H1 (cell line): ENCODE results near the gene SERGEF. TPM values are rescaled to one million over a fixed set of nuclear protein-coding genes. Genes with fewer than 3 reads are reported as not detected.

ENCODE experiments used
- CTCF ChIA-PET: fragments of 300-600 bp; sonication (Branson Sonifier 250); formaldehyde crosslinking; loops from one replicate; lab custom pipeline; 2021; ENCODE audit not compliant: partially characterized antibody; lab: Charles Lee
- POLR2A ChIA-PET: fragments of 300-600 bp; sonication (Branson Sonifier 250); formaldehyde crosslinking; loops from one replicate; lab custom pipeline; 2021; ENCODE audit warnings: inconsistent platforms; ENCODE audit not compliant: partially characterized antibody; lab: Charles Lee
- DNase-seq, 2 experiments: peaks; one replicate each; pipeline versions ENCODE4 v3.0.0 to v3.0.0-alpha.2; 2010 to 2022; ENCODE audit warnings: low spot score in 2 of 2, low read depth in 1 of 2, mixed read lengths in 1 of 2
- FAIRE-seq: peaks from 2 replicates; lab custom pipeline; 2011; peaks lifted over from hg19 to GRCh38; lab: Jason Lieb, UNC
- H2AFZ ChIP-seq: 2 replicates; pipeline ENCODE4 v1.8.1; 2012; ENCODE audit warnings: low read length, inconsistent platforms
- H2AK5ac ChIP-seq: 2 replicates; pipeline ENCODE4 v1.6.1; 2013; ENCODE audit warnings: low read depth, low read length
- H2BK120ac ChIP-seq: replicated peaks from 2 replicates; pipeline ENCODE3; 2013; ENCODE audit warnings: low read depth, low read length, inconsistent platforms
- H2BK12ac ChIP-seq: 2 replicates; pipeline ENCODE4 v1.6.1; 2013; ENCODE audit warnings: low read depth, low read length
- H2BK15ac ChIP-seq: 2 replicates; pipeline ENCODE4 v1.6.1; 2013; ENCODE audit warnings: low read length
- H2BK20ac ChIP-seq: 2 replicates; pipeline ENCODE4 v1.6.1; 2013; ENCODE audit warnings: low read length
- H2BK5ac ChIP-seq: 2 replicates; pipeline ENCODE4 v1.6.1; 2013; ENCODE audit warnings: low read depth, low read length
- H3K14ac ChIP-seq: 2 replicates; pipeline ENCODE4 v1.6.1; 2013; ENCODE audit warnings: inconsistent platforms; ENCODE audit not compliant: insufficient read length
- H3K18ac ChIP-seq: 2 replicates; pipeline ENCODE4 v1.6.1; 2013; ENCODE audit warnings: low read length; ENCODE audit errors: extremely low read depth
- H3K23ac ChIP-seq: 2 replicates; pipeline ENCODE4 v1.6.1; 2013; ENCODE audit warnings: inconsistent platforms; ENCODE audit not compliant: insufficient read length
- H3K23me2 ChIP-seq: 2 replicates; pipeline ENCODE4 v1.6.1; 2013; ENCODE audit warnings: low read depth, low read length
- H3K27ac ChIP-seq: 2 replicates; pipeline ENCODE4 v1.6.1; 2011; ENCODE audit warnings: low read depth, low read length, inconsistent platforms
- H3K27me3 ChIP-seq, 4 experiments: replicated peaks in 1 of 4; 1 replicate in 1 of 4; 2 replicates in 3 of 4; pipeline versions ENCODE4 v1.6.1 to v1.8.1; 2011 to 2013; ENCODE audit warnings: low read length in 3 of 4, mild to moderate bottlenecking in 3 of 4, inconsistent platforms in 2 of 4, mixed read lengths in 2 of 4, moderate library complexity in 1 of 4; ENCODE audit not compliant: control insufficient read depth in 3 of 4, insufficient read depth in 3 of 4; ENCODE audit errors: extremely low read depth in 1 of 4
- H3K36me3 ChIP-seq, 4 experiments: 2 replicates each; pipeline versions ENCODE4 v1.6.1 to v1.8.1; 2011 to 2013; ENCODE audit warnings: mild to moderate bottlenecking in 4 of 4, low read length in 3 of 4, moderate library complexity in 2 of 4, control low read depth in 1 of 4, inconsistent platforms in 1 of 4; ENCODE audit not compliant: insufficient read depth in 4 of 4, control insufficient read depth in 2 of 4
- H3K4ac ChIP-seq: replicated peaks from 2 replicates; pipeline ENCODE3; 2013; ENCODE audit warnings: low read length, low read depth, mixed read lengths, inconsistent platforms; ENCODE audit not compliant: insufficient read length
- H3K4me1 ChIP-seq, 4 experiments: replicated peaks in 1 of 4; 1 replicate in 1 of 4; 2 replicates in 3 of 4; pipeline versions ENCODE4 v1.6.1 to v1.8.1; 2011 to 2013; ENCODE audit warnings: low read length in 3 of 4, inconsistent platforms in 2 of 4, mixed read lengths in 1 of 4; ENCODE audit not compliant: insufficient read depth in 4 of 4, control insufficient read depth in 3 of 4
- H3K4me2 ChIP-seq, 2 experiments: 2 replicates each; pipeline versions ENCODE4 v1.6.1 to v1.8.1; 2011 to 2013; ENCODE audit warnings: low read depth in 2 of 2, low read length in 2 of 2, control low read depth in 1 of 2, inconsistent platforms in 1 of 2, mild to moderate bottlenecking in 1 of 2; ENCODE audit not compliant: insufficient read depth in 1 of 2
- H3K4me3 ChIP-seq, 4 experiments: fragments of 200-600, 300-600 bp in 1 of 4; sonication (generic), shearing (Covaris generic), sonication (Bioruptor Twin) in 1 of 4; 2 replicates each; pipeline versions ENCODE4 v1.5.1 to v1.8.1; 2011 to 2016; ENCODE audit warnings: low read length in 4 of 4, low read depth in 3 of 4, control low read depth in 2 of 4, inconsistent platforms in 2 of 4, mild to moderate bottlenecking in 2 of 4, mixed read lengths in 1 of 4, moderate library complexity in 1 of 4; ENCODE audit not compliant: insufficient read depth in 2 of 4; ENCODE audit errors: extremely low read depth in 1 of 4
- H3K56ac ChIP-seq: replicated peaks from 2 replicates; pipeline ENCODE3; 2013; ENCODE audit warnings: low read depth, mild to moderate bottlenecking, mixed read lengths, low read length, inconsistent platforms; ENCODE audit not compliant: insufficient read length
- H3K79me1 ChIP-seq: 2 replicates; pipeline ENCODE4 v1.6.1; 2013; ENCODE audit warnings: low read depth, low read length, control low read depth
- H3K79me2 ChIP-seq, 2 experiments: 2 replicates each; pipeline versions ENCODE4 v1.6.1 to v1.8.1; 2012 to 2013; ENCODE audit warnings: low read length in 2 of 2, mild to moderate bottlenecking in 2 of 2, inconsistent platforms in 1 of 2; ENCODE audit not compliant: insufficient read depth in 2 of 2, control insufficient read depth in 1 of 2
- H3K9ac ChIP-seq, 4 experiments: replicated peaks in 1 of 4; 1 replicate in 1 of 4; 2 replicates in 3 of 4; pipeline versions ENCODE4 v1.6.1 to v1.8.1; 2011 to 2013; ENCODE audit warnings: low read depth in 3 of 4, low read length in 3 of 4, control low read depth in 2 of 4, mild to moderate bottlenecking in 2 of 4, moderate library complexity in 2 of 4, inconsistent platforms in 1 of 4; ENCODE audit errors: extremely low read depth in 1 of 4
- H3K9me3 ChIP-seq, 2 experiments: 2 replicates each; pipeline versions ENCODE4 v1.6.1 to v1.8.1; 2012 to 2013; ENCODE audit warnings: mild to moderate bottlenecking in 2 of 2, moderate library complexity in 2 of 2, control low read depth in 1 of 2, inconsistent platforms in 1 of 2, low read depth in 1 of 2, low read length in 1 of 2, mixed read lengths in 1 of 2; ENCODE audit not compliant: insufficient read depth in 2 of 2
- H4K20me1 ChIP-seq, 2 experiments: replicated peaks in 1 of 2; 2 replicates each; pipeline versions ENCODE3 to v1.8.1; 2011 to 2013; ENCODE audit warnings: inconsistent platforms in 2 of 2, low read length in 2 of 2, mild to moderate bottlenecking in 1 of 2; ENCODE audit not compliant: insufficient read depth in 2 of 2, control insufficient read depth in 1 of 2
- H4K5ac ChIP-seq: 2 replicates; pipeline ENCODE4 v1.6.1; 2013; ENCODE audit warnings: low read length, low read depth, mixed read lengths, inconsistent platforms; ENCODE audit not compliant: insufficient read length
- H4K8ac ChIP-seq: 2 replicates; pipeline ENCODE4 v1.8.0; 2013; ENCODE audit warnings: mild to moderate bottlenecking, moderate library complexity, low read length, inconsistent platforms; ENCODE audit not compliant: insufficient read depth; ENCODE audit errors: extremely low read depth
- H4K91ac ChIP-seq: replicated peaks from 2 replicates; pipeline ENCODE3; 2013; ENCODE audit warnings: low read length, mixed read lengths, inconsistent platforms; ENCODE audit not compliant: insufficient read length
- BCL11A ChIP-seq, 2 experiments: IDR thresholded peaks; one replicate each; pipeline ENCODE4 v1.6.1; 2011; ENCODE audit warnings: low read depth in 2 of 2, low read length in 2 of 2, mild to moderate bottlenecking in 2 of 2
- CHD2 ChIP-seq: IDR thresholded peaks from 2 replicates; pipeline ENCODE4 v1.6.1; 2012; ENCODE audit warnings: low read length, improper control_type of control experiment
- CTBP2 ChIP-seq: IDR thresholded peaks from 2 replicates; pipeline ENCODE4 v1.7.0; 2011; ENCODE audit warnings: borderline replicate concordance, mild to moderate bottlenecking, moderate library complexity, mixed read lengths, low read length; ENCODE audit not compliant: insufficient read depth, insufficient read length
- EP300 ChIP-seq, 2 experiments: IDR thresholded peaks; 1 replicate in 1 of 2; 2 replicates in 1 of 2; pipeline ENCODE4 v1.6.1; 2011 to 2012; ENCODE audit warnings: low read depth in 2 of 2, low read length in 2 of 2, mild to moderate bottlenecking in 2 of 2, borderline replicate concordance in 1 of 2, inconsistent platforms in 1 of 2, moderate library complexity in 1 of 2
- FOSL1 ChIP-seq: IDR thresholded peaks from 2 replicates; pipeline ENCODE4 v1.6.1; 2011; ENCODE audit warnings: mild to moderate bottlenecking, low read depth, low read length, moderate library complexity; ENCODE audit not compliant: insufficient read depth
- HDAC6 ChIP-seq: IDR thresholded peaks from one replicate; pipeline ENCODE4 v1.7.1; 2012; ENCODE audit warnings: low read depth, mild to moderate bottlenecking, inconsistent platforms, low read length, moderate library complexity
- MAFK ChIP-seq: IDR thresholded peaks from 2 replicates; pipeline ENCODE4 v1.6.1; 2012; ENCODE audit warnings: low read depth, mild to moderate bottlenecking, improper control_type of control experiment, low read length
- POLR2A ChIP-seq, 2 experiments: IDR thresholded peaks; 1 replicate in 1 of 2; 2 replicates in 1 of 2; pipeline ENCODE4 v1.6.1; 2011; ENCODE audit warnings: low read depth in 2 of 2, low read length in 2 of 2, mild to moderate bottlenecking in 2 of 2; ENCODE audit errors: control extremely low read depth in 1 of 2
- RBBP5 ChIP-seq: IDR thresholded peaks from 2 replicates; pipeline ENCODE4 v1.7.1; 2012; ENCODE audit warnings: low read depth, mild to moderate bottlenecking, inconsistent platforms, low read length, moderate library complexity, borderline replicate concordance
- RFX5 ChIP-seq: IDR thresholded peaks from 2 replicates; pipeline ENCODE4 v1.6.1; 2011; ENCODE audit warnings: low read depth, low read length, improper control_type of control experiment, borderline replicate concordance
- SIX5 ChIP-seq: IDR thresholded peaks from 2 replicates; pipeline ENCODE4 v1.6.1; 2011; ENCODE audit warnings: mild to moderate bottlenecking, low read depth, low read length
- SP1 ChIP-seq: IDR thresholded peaks from 2 replicates; pipeline ENCODE4 v1.6.1; 2011; ENCODE audit warnings: low read depth, low read length
- TCF12 ChIP-seq: IDR thresholded peaks from 2 replicates; pipeline ENCODE4 v1.6.1; 2011; ENCODE audit warnings: low read depth, mild to moderate bottlenecking, low read length
- WGBS, 2 experiments: shearing (Covaris generic) in 1 of 2; methylation state at CpG; one replicate each; pipeline versions ENCODE4 v1.1.6 to v1.1.7; 2013 to 2015; ENCODE audit warnings: low lambda C conversion rate in 2 of 2, mixed read lengths in 2 of 2, inconsistent platforms in 1 of 2, low coverage in 1 of 2, missing lambda C conversion rate in 1 of 2; ENCODE audit not compliant: insufficient replicate concordance in 2 of 2, insufficient coverage in 1 of 2, insufficient read length in 1 of 2; ENCODE audit errors: extremely low coverage in 1 of 2, missing lambda C conversion rate in 1 of 2; 5-methylcytosine and 5-hydroxymethylcytosine counted together
- polyA plus RNA-seq, 7 experiments: library from polyadenylated mRNA; depleted of rRNA in 3 of 7; stranded (reverse) in 5 of 7; unstranded in 2 of 7; fragments of >200 nt in 5 of 7; fragments of 200-250 nt in 2 of 7; gene quantifications; 1 replicate in 5 of 7; 2 replicates in 1 of 7; 4 replicates in 1 of 7; pipeline versions ENCODE4 v1.2.1 to v1.2.3, GENCODE V29; 2011 to 2013; ENCODE audit warnings: missing spikeins in 2 of 7, mixed read lengths in 2 of 7
- total RNA-seq: library from RNA; stranded (reverse); fragmentation: NEBNext Ultra II Directional; extraction: Animal tissue kit (Norgen Biotek cat#: 25700); gene quantifications from 2 replicates; pipeline ENCODE4 v1.2.1, GENCODE V29; 2021
- TF ChIP-seq, protein P1 (sequence below): IDR thresholded peaks from 2 replicates; pipeline ENCODE4 v1.6.1; 2012; ENCODE audit warnings: low read length, inconsistent platforms

SERGEF gene
- total and polyA plus RNA-seq, 2 of the 8 experiments (the other 6 are each of a cell fraction or from before 2014, with no cell fraction given), result 16.6 to 28.8 TPM

DNA sequence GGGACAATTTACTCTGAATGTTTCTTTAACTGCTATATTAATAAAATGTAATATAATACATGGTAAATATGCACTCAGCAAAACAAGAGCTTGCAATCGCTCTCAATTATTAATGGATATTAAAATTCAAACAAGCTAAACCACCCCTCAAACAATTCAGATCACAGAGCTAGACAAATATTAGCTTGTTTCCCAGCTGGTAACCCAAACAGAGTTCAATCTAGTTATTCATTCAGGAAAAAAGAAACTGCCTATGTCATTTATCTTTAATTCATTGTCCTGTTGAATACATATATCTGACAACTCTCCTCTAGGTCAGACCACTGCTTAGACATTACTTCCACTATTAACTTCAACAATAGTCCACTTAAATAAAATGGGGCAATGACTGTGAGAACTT is 78.7 kb downstream of the SERGEF start:
- H4K20me1 ChIP-seq, result no peaks in the 10 kb centered on the region
- WGBS, 2 experiments, result 90% methylated on average over 1 of the region's 1 CpG; no CpG with 5 or more reads in 1 of the 2 experiments
- TF ChIP-seq CHD2, result no peak
- no peak for TF ChIP-seq EP300 (IDR thresholded peaks at IDR 0.05; ENCODE audit: borderline replicate concordance in 1 of 2, low read depth in 2 of 2, low read length in 2 of 2)
- TF ChIP-seq TCF12, result no peak
- TF ChIP-seq, protein P1, sequence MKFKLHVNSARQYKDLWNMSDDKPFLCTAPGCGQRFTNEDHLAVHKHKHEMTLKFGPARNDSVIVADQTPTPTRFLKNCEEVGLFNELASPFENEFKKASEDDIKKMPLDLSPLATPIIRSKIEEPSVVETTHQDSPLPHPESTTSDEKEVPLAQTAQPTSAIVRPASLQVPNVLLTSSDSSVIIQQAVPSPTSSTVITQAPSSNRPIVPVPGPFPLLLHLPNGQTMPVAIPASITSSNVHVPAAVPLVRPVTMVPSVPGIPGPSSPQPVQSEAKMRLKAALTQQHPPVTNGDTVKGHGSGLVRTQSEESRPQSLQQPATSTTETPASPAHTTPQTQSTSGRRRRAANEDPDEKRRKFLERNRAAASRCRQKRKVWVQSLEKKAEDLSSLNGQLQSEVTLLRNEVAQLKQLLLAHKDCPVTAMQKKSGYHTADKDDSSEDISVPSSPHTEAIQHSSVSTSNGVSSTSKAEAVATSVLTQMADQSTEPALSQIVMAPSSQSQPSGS, result no peak
- TF ChIP-seq FOSL1, result no peak
- TF ChIP-seq POLR2A (IDR thresholded peaks at IDR 0.05; ENCODE audit: control extremely low read depth in 1 of 2, low read depth in 2 of 2, low read length in 2 of 2), result no peak
- TF ChIP-seq RBBP5, result no peak
- no peak for TF ChIP-seq RFX5
- no peak for TF ChIP-seq SIX5
- TF ChIP-seq BCL11A (IDR thresholded peaks at IDR 0.05; ENCODE audit: low read depth in 2 of 2, low read length in 2 of 2), result no peak
- TF ChIP-seq HDAC6, result no peak
- TF ChIP-seq MAFK, result no peak
- TF ChIP-seq SP1, result no peak
- TF ChIP-seq CTBP2, result no peak
- TF ChIP-seq, all 59 proteins: peak for 0

More for the DNA sequence above, 78.7 kb downstream of the SERGEF start:
- Histone ChIP-seq H4K91ac (no peak overlapping the region), H3K79me2 (no peaks in the 10 kb centered on the region), H3K4me2 (no peak overlapping the region), H3K4ac (no peak overlapping the region), H3K9me3 (no peaks in the 10 kb centered on the region), H4K5ac (no peak overlapping the region), H2BK120ac (no peak overlapping the region), H3K56ac (no peak overlapping the region), H3K79me1 (no peaks in the 10 kb centered on the region), H3K14ac (no peak overlapping the region), H3K27ac (no peak overlapping the region), H3K36me3 (no peaks in the 10 kb centered on the region), H3K27me3 (no peaks in the 10 kb centered on the region), H2AFZ (no peak overlapping the region), H3K23me2 (no peaks in the 10 kb centered on the region), H2BK12ac (no peak overlapping the region), H4K8ac (no peak overlapping the region), H3K23ac (no peak overlapping the region), H3K18ac (no peak overlapping the region), H2BK5ac (no peak overlapping the region), H3K9ac (no peak overlapping the region), H2AK5ac (no peak overlapping the region), H3K4me3 (no peak overlapping the region), H2BK20ac (no peak overlapping the region), H3K4me1 (peaks cover 0 to 8% (median 2%) of the 10 kb centered on the region in 4 experiments; a peak in 2 of 7 replicates), H2BK15ac (no peak overlapping the region)
- CTCF ChIA-PET, result no interaction called here
- DNase-seq, result no peak
- no peak for FAIRE-seq
- POLR2A ChIA-PET, result interaction anchor here (2.0 kb wide), 1 partner anchor 16 kb away, joined by 5 read pairs; no protein-coding TSS in a partner anchor
